Astrocyte of the cerebellum (primary cell): ENCODE data around the gene CREBBP.

ENCODE experiments used
- DNase-seq: peaks from one replicate; pipeline ENCODE4 v3.0.0-alpha.2; 2011; ENCODE audit warnings: low read depth
- H3K4me3 ChIP-seq: 2 replicates; pipeline ENCODE4 v1.5.1; 2011; ENCODE audit warnings: mild to moderate bottlenecking, low read depth, low read length, moderate library complexity
- in situ Hi-C: cut with HindIII; loops from 2 replicates; pipeline ENCODE4 v1.10.0; 2017; ENCODE audit warnings: low sequenced_read_pairs
- TF ChIP-seq, protein P1 (sequence below): IDR thresholded peaks from 2 replicates; pipeline ENCODE4 v1.5.1; 2012; ENCODE audit warnings: low read length, low read depth, moderate library complexity, mild to moderate bottlenecking; ENCODE audit errors: missing control alignments

CREBBP gene

DNA sequence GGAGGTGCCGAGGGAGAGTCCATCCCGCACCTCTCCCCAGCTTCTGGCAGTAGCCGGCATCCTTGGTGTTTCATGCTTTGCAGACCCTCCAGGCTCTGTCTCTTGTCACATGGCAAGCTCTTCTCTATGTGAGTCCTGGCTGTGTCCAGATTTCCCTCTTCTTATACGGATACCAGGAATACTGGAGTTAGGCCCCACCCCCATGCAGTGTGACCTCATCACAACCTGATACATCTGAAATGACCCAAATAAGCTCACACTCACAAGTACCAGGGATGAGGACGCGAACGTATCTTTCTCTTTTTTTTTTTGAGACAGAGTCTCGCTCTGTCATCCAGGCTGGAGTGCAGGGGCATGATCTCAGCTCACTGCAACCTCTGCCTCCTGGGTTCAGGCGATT lies 186.5 kb downstream of the CREBBP start:
- in situ Hi-C loops: no loop called here
- DNase-seq: no peak
- TF ChIP-seq, protein P1, sequence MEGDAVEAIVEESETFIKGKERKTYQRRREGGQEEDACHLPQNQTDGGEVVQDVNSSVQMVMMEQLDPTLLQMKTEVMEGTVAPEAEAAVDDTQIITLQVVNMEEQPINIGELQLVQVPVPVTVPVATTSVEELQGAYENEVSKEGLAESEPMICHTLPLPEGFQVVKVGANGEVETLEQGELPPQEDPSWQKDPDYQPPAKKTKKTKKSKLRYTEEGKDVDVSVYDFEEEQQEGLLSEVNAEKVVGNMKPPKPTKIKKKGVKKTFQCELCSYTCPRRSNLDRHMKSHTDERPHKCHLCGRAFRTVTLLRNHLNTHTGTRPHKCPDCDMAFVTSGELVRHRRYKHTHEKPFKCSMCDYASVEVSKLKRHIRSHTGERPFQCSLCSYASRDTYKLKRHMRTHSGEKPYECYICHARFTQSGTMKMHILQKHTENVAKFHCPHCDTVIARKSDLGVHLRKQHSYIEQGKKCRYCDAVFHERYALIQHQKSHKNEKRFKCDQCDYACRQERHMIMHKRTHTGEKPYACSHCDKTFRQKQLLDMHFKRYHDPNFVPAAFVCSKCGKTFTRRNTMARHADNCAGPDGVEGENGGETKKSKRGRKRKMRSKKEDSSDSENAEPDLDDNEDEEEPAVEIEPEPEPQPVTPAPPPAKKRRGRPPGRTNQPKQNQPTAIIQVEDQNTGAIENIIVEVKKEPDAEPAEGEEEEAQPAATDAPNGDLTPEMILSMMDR: no peak
- H3K4me3 ChIP-seq: no peak overlapping the region

GRCh38 chr16:3691761-3692160 lies 188.8 kb downstream of the CREBBP start:
- TF ChIP-seq, protein P1: no peak
- in situ Hi-C loops: no loop called here
- no peak for DNase-seq
- H3K4me3 ChIP-seq: no peak overlapping the region

- H3K4me3 ChIP-seq: no peak overlapping the region
- DNase-seq: no peak
- in situ Hi-C loops: no loop called here
- TF ChIP-seq, protein P1: no peak
Observed at GRCh38 chr16:3690980-3691720, 189.4 kb downstream of the CREBBP start.

GRCh38 chr16:3690470-3690928 lies 190.0 kb downstream of the CREBBP start:
- DNase-seq: peak; percentile 80
- in situ Hi-C loops: no loop called here
- H3K4me3 ChIP-seq: no peak overlapping the region
- TF ChIP-seq, protein P1: peak; percentile 93

DNA sequence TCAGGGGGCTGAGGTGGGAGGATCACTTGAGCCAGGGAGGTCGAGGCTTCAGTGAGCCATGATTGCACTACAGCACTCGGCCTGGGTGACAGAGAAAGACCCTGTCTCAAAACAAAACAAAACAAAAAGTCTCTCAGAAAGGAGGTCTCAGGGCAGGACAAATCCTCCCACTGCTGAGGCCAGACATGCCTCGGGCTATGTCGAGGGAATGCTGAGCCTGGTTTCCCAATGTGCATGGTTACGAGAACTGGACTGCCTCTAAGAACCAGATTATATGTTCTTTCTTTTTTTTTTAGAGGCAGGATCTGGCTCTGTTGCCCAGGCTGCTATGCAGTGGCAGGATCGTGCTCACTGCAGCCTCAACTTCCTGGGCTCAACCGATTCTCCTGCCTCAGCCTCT lies 190.8 kb downstream of the CREBBP start:
- no peak for DNase-seq
- in situ Hi-C loops: no loop called here
- TF ChIP-seq, protein P1: no peak

GRCh38 chr16:3687792-3688191 lies 192.7 kb downstream of the CREBBP start:
- no peak overlapping the region for H3K4me3 ChIP-seq
- TF ChIP-seq, protein P1: no peak
- in situ Hi-C loops: no loop called here
- DNase-seq: no peak

More for the DNA sequence above, 190.8 kb downstream of the CREBBP start:
- H3K4me3 ChIP-seq: no peak overlapping the region
